CD4-positive, CD25-positive, alpha-beta regulatory T cell (primary cell): Measurements from ENCODE around the gene ARHGAP6. TPM values are rescaled to one million over a fixed set of nuclear protein-coding genes. Genes with fewer than 3 reads are reported as not detected.

Experiments
- ATAC-seq, 2 donors: fragments of 150-1000 bp; cut with Tn5 transposase; one replicate each; pipeline ENCODE4 v1.10.0; 2021; ENCODE audit warnings: low read depth in 2 of 2, moderate number of reproducible peaks in 2 of 2, moderate library complexity in 1 of 2
- DNase-seq, 3 donors: peaks; one replicate each; pipeline versions ENCODE4 v3.0.0 to v3.0.0-alpha.2; 2012 to 2022; ENCODE audit warnings: mixed read lengths in 1 of 3
- H3K27ac ChIP-seq: one replicate; pipeline ENCODE4 v1.7.0; 2013; ENCODE audit warnings: mild to moderate bottlenecking, low read length; ENCODE audit not compliant: insufficient read depth, poor library complexity, severe bottlenecking
- H3K27me3 ChIP-seq: one replicate; pipeline ENCODE4 v1.7.0; 2013; ENCODE audit warnings: low read length; ENCODE audit not compliant: control insufficient read depth, insufficient read depth
- H3K36me3 ChIP-seq: one replicate; pipeline ENCODE4 v1.7.0; 2013; ENCODE audit warnings: mild to moderate bottlenecking, low read length, moderate library complexity; ENCODE audit not compliant: control insufficient read depth, insufficient read depth
- H3K4me1 ChIP-seq: 2 replicates; pipeline ENCODE4 v1.7.0; 2013; ENCODE audit warnings: mild to moderate bottlenecking, low read length; ENCODE audit not compliant: insufficient read depth, control insufficient read depth, poor library complexity, severe bottlenecking
- H3K4me3 ChIP-seq: one replicate; pipeline ENCODE4 v1.7.0; 2013; ENCODE audit warnings: low read depth, mild to moderate bottlenecking, low read length, moderate library complexity
- H3K9me3 ChIP-seq, 2 experiments: 1 replicate in 1 of 2; 2 replicates in 1 of 2; pipeline ENCODE4 v1.7.0; 2013; ENCODE audit warnings: low read length in 2 of 2, mild to moderate bottlenecking in 1 of 2, moderate library complexity in 1 of 2; ENCODE audit not compliant: control insufficient read depth in 2 of 2
- H3K27ac Mint-ChIP-seq, 3 donors: one replicate each; pipeline ENCODE4 v1.8.0; 2020 to 2022; ENCODE audit warnings: mild to moderate bottlenecking in 3 of 3, mixed read lengths in 3 of 3, moderate library complexity in 2 of 3
- H3K27me3 Mint-ChIP-seq: one replicate; pipeline ENCODE4 v1.8.0; 2022; ENCODE audit warnings: mild to moderate bottlenecking, mixed read lengths
- H3K36me3 Mint-ChIP-seq: one replicate; pipeline ENCODE4 v1.8.0; 2020; ENCODE audit warnings: mixed read lengths
- H3K4me1 Mint-ChIP-seq, 4 donors: one replicate each; pipeline ENCODE4 v1.8.0; 2020 to 2022; ENCODE audit warnings: mixed read lengths in 4 of 4, mild to moderate bottlenecking in 1 of 4
- H3K4me3 Mint-ChIP-seq, 4 donors: one replicate each; pipeline ENCODE4 v1.8.0; 2020 to 2022; ENCODE audit warnings: mild to moderate bottlenecking in 4 of 4, mixed read lengths in 4 of 4, moderate library complexity in 3 of 4
- H3K9me3 Mint-ChIP-seq, 7 donors: one replicate each; pipeline ENCODE4 v1.8.0; 2020 to 2022; ENCODE audit warnings: mixed read lengths in 7 of 7, mild to moderate bottlenecking in 3 of 7, moderate library complexity in 2 of 7
- polyA plus RNA-seq, 4 donors: library from polyadenylated mRNA; unstranded; fragments of 300-500 nt; fragmentation: Illumina TruSeq; gene quantifications; one replicate each; pipeline ENCODE4 v1.2.3, GENCODE V29; 2021
- total RNA-seq: library from RNA; stranded (reverse); gene quantifications from one replicate; pipeline ENCODE4 v1.2.3, GENCODE V29; 2022

The ARHGAP6 gene
- total and polyA plus RNA-seq, 5 donors from 2014 or later, result 1.8 TPM; not detected in 4

DNA sequence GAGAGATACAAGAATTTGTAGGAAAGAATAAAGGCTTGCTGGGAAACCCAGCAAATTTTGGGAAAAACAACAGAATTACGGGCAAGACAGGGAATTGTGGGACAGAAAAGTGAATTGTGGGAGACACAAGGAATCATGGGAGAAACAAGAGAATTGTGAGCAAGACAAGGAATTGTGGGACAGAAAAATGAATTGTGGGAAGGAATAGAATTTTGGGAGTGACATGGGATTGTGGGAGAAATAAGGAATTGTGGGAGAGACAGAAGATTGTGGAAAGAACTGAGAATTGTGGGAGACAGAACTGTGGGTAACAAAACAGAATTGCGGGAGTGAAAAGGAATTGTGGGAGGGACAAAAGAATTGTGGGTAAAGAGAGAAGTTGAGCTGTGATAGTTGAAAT is 555.8 kb downstream of the ARHGAP6 start:
- H3K9me3 Mint-ChIP-seq, result no peaks in the 10 kb centered on the region
- H3K36me3 Mint-ChIP-seq, result no peaks in the 10 kb centered on the region
- no peak overlapping the region for H3K4me3 Mint-ChIP-seq
- H3K4me1 ChIP-seq, result peaks cover 8% of the 10 kb centered on the region
- no peaks in the 10 kb centered on the region for H3K9me3 ChIP-seq
- ATAC-seq (no peak), DNase-seq (no peak)
- peaks cover 6% of the 10 kb centered on the region for H3K36me3 ChIP-seq
- peaks cover 8 to 30% (median 20%) of the 10 kb centered on the region in 4 donors for H3K4me1 Mint-ChIP-seq
- no peaks in the 10 kb centered on the region for H3K27me3 ChIP-seq
- no peak overlapping the region for H3K27ac Mint-ChIP-seq
- no peaks in the 10 kb centered on the region for H3K27me3 Mint-ChIP-seq
- no peak overlapping the region for H3K27ac ChIP-seq
- H3K4me3 ChIP-seq, result no peak overlapping the region

DNA sequence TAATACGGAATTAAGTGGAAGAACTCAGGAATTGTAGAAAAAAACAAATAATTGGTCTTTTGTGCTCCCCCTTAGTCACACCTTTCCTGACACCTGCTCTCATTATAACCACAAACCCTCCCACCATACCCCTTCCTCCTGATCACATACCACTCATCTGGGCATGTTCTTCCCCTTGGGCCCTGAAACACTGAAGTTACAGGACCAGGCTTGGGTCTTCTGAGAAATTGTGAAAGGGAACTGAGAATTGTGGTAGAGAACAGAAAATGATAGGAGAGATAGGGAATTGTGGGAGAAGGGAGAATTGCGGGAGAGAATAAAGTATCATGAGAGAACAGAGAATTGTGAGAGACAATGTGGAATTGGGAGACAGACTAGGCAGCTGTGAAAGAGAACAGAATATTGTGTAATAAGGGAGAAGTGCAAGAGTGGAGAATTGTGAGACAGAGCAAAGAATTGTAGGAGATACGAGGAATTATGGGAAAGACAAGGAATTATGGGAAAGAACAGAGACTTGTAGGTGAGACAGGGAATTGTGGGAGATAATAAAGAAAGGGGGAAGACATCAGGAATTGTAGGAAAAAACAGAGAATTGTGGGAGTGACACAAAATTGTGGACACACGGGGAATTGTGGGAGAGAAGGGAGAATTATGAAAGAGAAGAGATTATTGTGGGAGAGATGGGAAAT is 557.3 kb downstream of the ARHGAP6 start:
- Mint-ChIP-seq H3K4me1 (peaks cover under 1 to 25% (median 15%) of the 10 kb centered on the region in 4 donors), H3K36me3 (no peaks in the 10 kb centered on the region), H3K27ac (no peak overlapping the region), H3K27me3 (no peaks in the 10 kb centered on the region), H3K4me3 (peak overlapping the region in 1 of 4 donors; percentile 21), H3K9me3 (no peaks in the 10 kb centered on the region)
- Histone ChIP-seq H3K4me3 (no peak overlapping the region), H3K27me3 (no peaks in the 10 kb centered on the region), H3K9me3 (no peaks in the 10 kb centered on the region), H3K27ac (no peak overlapping the region), H3K4me1 (peaks cover 8% of the 10 kb centered on the region), H3K36me3 (no peaks in the 10 kb centered on the region)
- DNase-seq (no peak), ATAC-seq (no peak)

DNA sequence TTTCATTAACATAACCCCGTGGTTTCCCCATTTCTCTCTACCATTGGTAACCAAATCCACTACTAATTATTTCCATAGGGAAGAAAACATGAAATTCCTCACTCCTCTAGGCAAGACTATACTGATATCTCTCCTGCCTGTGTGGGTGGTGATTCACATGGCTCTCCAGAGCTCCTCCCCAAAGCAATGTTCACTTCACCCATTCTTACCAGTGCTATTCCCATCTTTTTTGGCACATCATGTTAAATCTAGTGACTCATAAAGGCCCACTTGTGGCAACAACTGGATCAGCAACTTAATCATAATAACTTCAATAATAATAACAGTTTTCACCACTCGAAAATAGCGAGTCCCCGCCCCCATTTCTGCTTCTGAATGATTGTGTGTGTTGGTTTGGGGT is 560.6 kb downstream of the ARHGAP6 start:
- Histone ChIP-seq H3K36me3 (no peaks in the 10 kb centered on the region), H3K9me3 (no peaks in the 10 kb centered on the region), H3K27me3 (no peaks in the 10 kb centered on the region), H3K4me1 (no peaks in the 10 kb centered on the region), H3K27ac (no peak overlapping the region), H3K4me3 (no peak overlapping the region)
- Mint-ChIP-seq H3K36me3 (no peaks in the 10 kb centered on the region), H3K27ac (no peak overlapping the region), H3K4me3 (no peak overlapping the region), H3K27me3 (no peaks in the 10 kb centered on the region), H3K4me1 (no peaks in the 10 kb centered on the region), H3K9me3 (no peaks in the 10 kb centered on the region)
- ATAC-seq, result no peak
- DNase-seq, result no peak

DNA sequence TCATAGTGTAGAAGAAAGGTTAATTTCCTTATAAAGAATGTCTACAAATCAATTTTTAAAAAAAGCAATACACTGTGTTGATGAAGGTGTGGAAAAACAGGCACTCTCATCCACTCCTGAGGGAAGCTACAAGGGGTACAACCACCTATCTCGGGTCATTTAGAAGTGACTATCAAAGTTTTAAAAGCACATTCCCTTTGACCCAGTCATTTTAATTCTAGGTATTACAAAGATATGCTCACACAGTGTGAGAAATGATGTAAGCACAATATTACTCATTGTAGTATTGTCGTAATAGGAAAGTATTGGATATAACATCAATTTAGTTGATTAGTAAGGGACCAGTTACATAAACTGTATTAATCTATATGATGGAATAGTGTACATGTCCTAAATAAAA is 562.0 kb downstream of the ARHGAP6 start:
- H3K4me1 ChIP-seq, result no peaks in the 10 kb centered on the region

DNA sequence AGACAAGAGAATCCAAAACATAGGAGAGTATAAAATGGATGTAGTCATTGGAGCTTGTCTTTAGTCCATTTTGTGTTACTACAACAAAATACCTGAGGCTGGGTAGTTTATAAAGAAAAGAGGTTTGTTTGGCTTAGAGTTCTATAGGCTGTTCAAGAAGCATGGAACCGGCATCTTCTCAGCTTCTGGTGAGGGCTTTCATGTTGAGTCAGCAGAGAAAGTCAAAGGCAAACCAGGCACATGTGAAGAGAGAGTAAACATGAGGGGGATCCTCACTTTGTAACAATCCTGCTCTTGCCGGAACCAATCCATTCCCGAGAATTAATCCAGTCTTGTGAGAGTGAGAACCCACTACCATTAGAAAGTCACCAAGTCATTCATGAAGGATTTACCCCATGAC is 562.7 kb downstream of the ARHGAP6 start:
- Mint-ChIP-seq H3K4me1 (no peaks in the 10 kb centered on the region), H3K4me3 (no peak overlapping the region), H3K27me3 (no peaks in the 10 kb centered on the region), H3K36me3 (no peaks in the 10 kb centered on the region), H3K9me3 (no peaks in the 10 kb centered on the region), H3K27ac (no peak overlapping the region)
- no peak overlapping the region for H3K4me3 ChIP-seq
- H3K9me3 ChIP-seq, result no peaks in the 10 kb centered on the region
- H3K4me1 ChIP-seq, result no peaks in the 10 kb centered on the region
- no peaks in the 10 kb centered on the region for H3K27me3 ChIP-seq
- no peaks in the 10 kb centered on the region for H3K36me3 ChIP-seq
- DNase-seq (no peak), ATAC-seq (no peak)
- no peak overlapping the region for H3K27ac ChIP-seq

More for the DNA sequence above, 562.0 kb downstream of the ARHGAP6 start:
- Mint-ChIP-seq H3K27me3 (no peaks in the 10 kb centered on the region), H3K36me3 (no peaks in the 10 kb centered on the region), H3K27ac (no peak overlapping the region), H3K4me3 (no peak overlapping the region), H3K9me3 (no peaks in the 10 kb centered on the region), H3K4me1 (no peaks in the 10 kb centered on the region)
- H3K27ac ChIP-seq, result no peak overlapping the region
- H3K27me3 ChIP-seq, result no peaks in the 10 kb centered on the region
- no peaks in the 10 kb centered on the region for H3K36me3 ChIP-seq
- no peaks in the 10 kb centered on the region for H3K9me3 ChIP-seq
- H3K4me3 ChIP-seq, result no peak overlapping the region
- ATAC-seq (no peak), DNase-seq (no peak)

DNA sequence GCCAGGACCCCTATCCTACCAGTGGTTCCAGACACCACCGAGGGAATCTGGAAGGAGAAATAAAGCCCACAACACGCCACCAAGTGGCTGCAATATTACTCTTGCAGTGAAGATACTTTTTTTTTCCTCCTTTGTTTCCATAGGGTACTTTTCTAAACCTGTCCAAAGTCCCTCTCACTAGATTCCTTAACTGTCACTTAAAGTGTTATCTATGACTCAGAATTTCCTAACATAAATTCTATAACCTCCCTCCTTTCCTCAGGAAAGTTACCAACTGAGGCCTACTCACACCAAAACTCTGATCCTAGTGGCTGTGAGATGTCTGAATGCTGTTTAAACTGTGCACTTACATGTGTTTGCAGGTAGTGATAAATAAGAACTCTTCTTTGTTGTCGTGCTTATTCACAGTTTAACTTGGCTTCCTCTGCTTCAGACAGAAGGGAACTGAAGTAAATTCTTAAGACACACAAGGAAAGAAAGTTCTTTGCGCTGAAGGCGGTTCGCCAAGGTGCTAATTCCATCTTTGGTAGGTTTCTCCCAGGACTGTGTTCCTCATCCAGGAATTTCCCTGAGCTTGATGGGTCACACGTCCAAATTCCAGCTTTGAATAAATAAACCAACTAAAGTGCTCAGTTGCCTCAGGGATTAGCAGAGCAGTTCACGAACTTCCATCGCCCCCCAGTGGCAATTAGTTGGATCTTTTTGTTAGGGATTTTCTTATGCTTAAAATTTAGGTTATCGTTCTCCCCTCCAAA is 565.3 kb downstream of the ARHGAP6 start:
- no peak overlapping the region for H3K27ac Mint-ChIP-seq
- no peaks in the 10 kb centered on the region for H3K4me1 Mint-ChIP-seq
- no peak for ATAC-seq
- no peak overlapping the region for H3K4me3 ChIP-seq
- no peaks in the 10 kb centered on the region for H3K27me3 Mint-ChIP-seq
- no peaks in the 10 kb centered on the region for H3K36me3 ChIP-seq
- no peaks in the 10 kb centered on the region for H3K9me3 ChIP-seq
- DNase-seq, result peak in 1 of 3 donors; percentile 6
- no peaks in the 10 kb centered on the region for H3K27me3 ChIP-seq
- H3K27ac ChIP-seq, result no peak overlapping the region
- no peaks in the 10 kb centered on the region for H3K36me3 Mint-ChIP-seq
- no peak overlapping the region for H3K4me3 Mint-ChIP-seq
- no peaks in the 10 kb centered on the region for H3K4me1 ChIP-seq
- no peaks in the 10 kb centered on the region for H3K9me3 Mint-ChIP-seq

DNA sequence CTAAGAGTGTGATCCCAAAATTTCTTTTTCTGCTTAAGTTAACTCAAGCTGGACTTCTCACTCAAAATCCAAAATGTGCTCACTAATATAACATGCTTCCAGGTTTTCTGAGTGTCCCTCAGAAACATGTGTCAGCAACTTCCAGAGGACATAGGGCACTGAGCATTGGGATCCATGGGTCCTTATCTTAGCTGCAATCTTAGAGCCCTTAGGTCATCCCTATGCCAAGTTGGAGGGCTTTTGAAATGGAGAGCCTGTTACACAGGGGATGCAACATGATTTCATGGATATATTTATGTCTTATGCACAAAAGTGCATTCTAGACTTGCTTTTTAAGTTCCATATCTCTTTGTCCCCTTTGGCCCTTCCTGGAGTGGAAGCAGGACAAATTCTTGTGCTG is 566.3 kb downstream of the ARHGAP6 start:
- Histone ChIP-seq H3K4me1 (no peaks in the 10 kb centered on the region), H3K4me3 (no peak overlapping the region), H3K36me3 (no peaks in the 10 kb centered on the region), H3K27ac (no peak overlapping the region), H3K9me3 (no peaks in the 10 kb centered on the region), H3K27me3 (no peaks in the 10 kb centered on the region)
- no peaks in the 10 kb centered on the region for H3K4me1 Mint-ChIP-seq
- H3K27ac Mint-ChIP-seq, result no peak overlapping the region
- no peak for ATAC-seq
- H3K36me3 Mint-ChIP-seq, result no peaks in the 10 kb centered on the region
- H3K4me3 Mint-ChIP-seq, result no peak overlapping the region
- DNase-seq, result no peak
- H3K9me3 Mint-ChIP-seq, result no peaks in the 10 kb centered on the region
- no peaks in the 10 kb centered on the region for H3K27me3 Mint-ChIP-seq

DNA sequence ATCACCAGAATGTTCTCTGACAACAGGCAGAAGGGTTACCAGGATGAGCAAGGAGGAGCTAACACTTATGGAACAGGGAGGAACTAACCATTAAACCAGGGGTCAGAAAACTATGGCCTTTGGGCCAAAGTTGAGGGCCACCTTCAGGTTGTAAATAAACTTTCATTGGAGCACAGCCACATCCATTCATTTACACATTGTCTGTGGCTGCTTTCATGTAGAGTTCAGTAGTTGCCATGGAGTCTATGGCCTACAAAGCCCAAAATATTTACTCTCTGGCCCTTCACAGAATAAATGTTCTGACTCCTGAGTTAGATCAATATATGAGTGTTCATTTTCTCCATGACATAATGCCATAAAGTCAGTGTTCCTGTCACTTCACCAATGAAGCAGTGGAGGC is 567.8 kb downstream of the ARHGAP6 start:
- H3K4me3 ChIP-seq, result no peak overlapping the region
- ATAC-seq (no peak), DNase-seq (no peak)
- no peaks in the 10 kb centered on the region for H3K9me3 ChIP-seq
- H3K27ac Mint-ChIP-seq, result no peak overlapping the region
- H3K4me3 Mint-ChIP-seq, result no peak overlapping the region
- no peaks in the 10 kb centered on the region for H3K27me3 ChIP-seq
- H3K36me3 ChIP-seq, result no peaks in the 10 kb centered on the region
- H3K4me1 ChIP-seq, result no peaks in the 10 kb centered on the region
- H3K9me3 Mint-ChIP-seq, result no peaks in the 10 kb centered on the region
- no peaks in the 10 kb centered on the region for H3K4me1 Mint-ChIP-seq
- H3K27me3 Mint-ChIP-seq, result no peaks in the 10 kb centered on the region
- H3K27ac ChIP-seq, result no peak overlapping the region
- no peaks in the 10 kb centered on the region for H3K36me3 Mint-ChIP-seq
